Inflammatory macrophage treated with lipopolysaccharide for 1 hour (primary cell): ENCODE data around the gene POLD4.
A peak's percentile ranks its signal among the peaks of the same experiment; 100 is the strongest.
"Not testable (repeated sequence)": the region's sequence is repeated elsewhere in the genome, so short reads cannot be mapped to it uniquely, and the experiment has no call there.

Experiments
- DNase-seq, 2 donors: peaks; one replicate each; pipeline ENCODE4 v3.0.0-alpha.2; 2020 to 2022

Gene POLD4

GRCh38 chr11:67351275-67352005 is 1.9 kb downstream of the POLD4 start:
- DNase-seq, result peak; percentile 57 to 88

GRCh38 chr11:67349928-67350465 is 3.3 kb downstream of the POLD4 start:
- DNase-seq, result no peak

GRCh38 chr11:67349457-67349856 is 3.9 kb downstream of the POLD4 start:
- DNase-seq, result no peak

- no peak for DNase-seq
Observed at GRCh38 chr11:67349036-67349435, 4.3 kb downstream of the POLD4 start.

GRCh38 chr11:67347964-67348749 is 5.2 kb downstream of the POLD4 start:
- no peak for DNase-seq

- DNase-seq, result peak; percentile 24 to 58
Observed at GRCh38 chr11:67345920-67346819, 7.2 kb downstream of the POLD4 start.

GRCh38 chr11:67345247-67345919 is 8.0 kb downstream of the POLD4 start:
- DNase-seq, result no peak

- no peak for DNase-seq
Observed at GRCh38 chr11:67344264-67344663, 9.1 kb downstream of the POLD4 start.

- no peak for DNase-seq
Observed at GRCh38 chr11:67337257-67337656, 16.1 kb downstream of the POLD4 start.

- DNase-seq, result no peak
Observed at GRCh38 chr11:67332081-67332691, 21.2 kb downstream of the POLD4 start.

- no peak for DNase-seq
Observed at GRCh38 chr11:67323526-67323925, 29.8 kb downstream of the POLD4 start.

GRCh38 chr11:67322049-67322448 is 31.3 kb downstream of the POLD4 start:
- no peak for DNase-seq

GRCh38 chr11:67321313-67321871 is 32.0 kb downstream of the POLD4 start:
- DNase-seq, result no peak

- no peak for DNase-seq
Observed at GRCh38 chr11:67320691-67321090, 32.7 kb downstream of the POLD4 start.

GRCh38 chr11:67320011-67320410 is 33.3 kb downstream of the POLD4 start:
- no peak for DNase-seq

- DNase-seq, result not testable (repeated sequence)
Observed at GRCh38 chr11:67318876-67319275, 34.5 kb downstream of the POLD4 start.

- DNase-seq, result no peak
Observed at GRCh38 chr11:67317888-67318555, 35.3 kb downstream of the POLD4 start.

- DNase-seq, result peak; percentile 89 to 99
Observed at GRCh38 chr11:67317205-67317887, 36.0 kb downstream of the POLD4 start.

GRCh38 chr11:67316882-67317204 is 36.5 kb downstream of the POLD4 start:
- DNase-seq, result no peak

GRCh38 chr11:67315325-67315909 is 37.9 kb downstream of the POLD4 start:
- DNase-seq, result no peak
